Activated CD8-positive, alpha-beta memory T cell treated with anti-CD3 and anti-CD28 coated beads for 1 hour (primary cell): ENCODE data around the gene METTL9.
"Not testable (repeated sequence)": the region's sequence is repeated elsewhere in the genome, so short reads cannot be mapped to it uniquely, and the experiment has no call there.

Experiments used
- DNase-seq, 2 donors: peaks; one replicate each; pipeline ENCODE4 v3.0.0-alpha.2; 2020; ENCODE audit warnings: low read depth in 1 of 2; ENCODE audit errors: extremely low read depth in 1 of 2

Gene METTL9

GRCh38 chr16:21654881-21655280, 55.5 kb downstream of the METTL9 start:
- DNase-seq, result no peak

- DNase-seq, result no peak
Observed at GRCh38 chr16:21656795-21657768, 57.7 kb downstream of the METTL9 start.

GRCh38 chr16:21659124-21659523, 59.7 kb downstream of the METTL9 start:
- DNase-seq, result no peak

GRCh38 chr16:21663889-21664647, 64.7 kb downstream of the METTL9 start, which contains the start of gene OTOA:
Gene OTOA (plus strand): TSS chr16:21663968. CDS start chr16:21678515, 14,547 bp downstream.
- no peak for DNase-seq

GRCh38 chr16:21664801-21665492, 65.6 kb downstream of the METTL9 start:
- DNase-seq, result no peak

GRCh38 chr16:21666772-21667171, 67.4 kb downstream of the METTL9 start:
- no peak for DNase-seq

GRCh38 chr16:21667575-21667974, 68.2 kb downstream of the METTL9 start:
- no peak for DNase-seq

- no peak for DNase-seq
Observed at GRCh38 chr16:21673469-21673868, 74.1 kb downstream of the METTL9 start.

GRCh38 chr16:21674456-21674855, 75.1 kb downstream of the METTL9 start:
- not testable (repeated sequence) for DNase-seq

- not testable (repeated sequence) for DNase-seq
Observed at GRCh38 chr16:21680714-21681113, 81.3 kb downstream of the METTL9 start.

- DNase-seq, result no peak
Observed at GRCh38 chr16:21683184-21683583, 83.8 kb downstream of the METTL9 start.

GRCh38 chr16:21684199-21684598, 84.8 kb downstream of the METTL9 start:
- no peak for DNase-seq

- DNase-seq, result no peak
Observed at GRCh38 chr16:21685034-21685455, 85.7 kb downstream of the METTL9 start.

- DNase-seq, result no peak
Observed at GRCh38 chr16:21689107-21689506, 89.7 kb downstream of the METTL9 start.

- not testable (repeated sequence) for DNase-seq
Observed at GRCh38 chr16:21690967-21691366, 91.6 kb downstream of the METTL9 start.

- no peak for DNase-seq
Observed at GRCh38 chr16:21694609-21695008, 95.2 kb downstream of the METTL9 start.

- DNase-seq, result no peak
Observed at GRCh38 chr16:21697032-21697431, 97.7 kb downstream of the METTL9 start.

- DNase-seq, result no peak
Observed at GRCh38 chr16:21698169-21699032, 99.0 kb downstream of the METTL9 start.

GRCh38 chr16:21701271-21701670, 101.9 kb downstream of the METTL9 start:
- DNase-seq, result no peak

GRCh38 chr16:21702276-21702675, 102.9 kb downstream of the METTL9 start:
- no peak for DNase-seq
